ENCODE data around the gene DEFB132. TPM values are rescaled to one million over a fixed set of nuclear protein-coding genes. Genes with fewer than 3 reads are reported as not detected.

DEFB132 gene
- total and polyA plus RNA-seq, 2 experiments from 2014 or later, result not detected

- Histone ChIP-seq H3K9ac (no peak within 1 kb of the TSS), H3F3A (ENCODE audit: insufficient read depth) (no peaks in the 10 kb centered on the region), H2AFZ (no peak within 1 kb of the TSS), H3K4me3 (no peak within 1 kb of the TSS), H3K36me3 (ENCODE audit: low read depth) (no peaks in the 10 kb centered on the region), H3K27me3 (replicated peaks; ENCODE audit: insufficient read depth) (0 out of 2 replicates have a peak, but pooled peaks cover 4% of the 10 kb centered on the region), H3K4me2 (ENCODE audit: unreplicated experiment) (no peak within 1 kb of the TSS), H4K20me1 (ENCODE audit: insufficient read depth) (no peaks in the 10 kb centered on the region), H3K4me1 (ENCODE audit: insufficient read depth) (no peaks in the 10 kb centered on the region), H3K79me2 (ENCODE audit: insufficient read depth) (no peaks in the 10 kb centered on the region), H3K27ac (no peak within 1 kb of the TSS), H3K9me2 (ENCODE audit: insufficient read depth) (no peaks in the 10 kb centered on the region), H3K9me3 (ENCODE audit: low read depth) (no peaks in the 10 kb centered on the region)
- no peak for DNase-seq
- in situ Hi-C loops (cut with MboI), result no loop called here
- TF ChIP-seq EZH2 (IDR thresholded peaks at IDR 0.05; ENCODE audit: insufficient read depth, poor library complexity, severe bottlenecking) (no peak), EZH2phosphoT487 (IDR thresholded peaks at IDR 0.05; ENCODE audit: insufficient read depth, low read depth) (no peak)
- WGBS, 2 experiments (ENCODE audit: low coverage in 1 of 2, low lambda C conversion rate in 2 of 2, missing lambda C conversion rate in 2 of 2), result 12 to 13% methylated on average over 3 of the region's 3 CpGs
Observed at GRCh38 chr20:226958-227357, 30.6 kb upstream of the DEFB132 start, which contains the start of gene DEFB129. Gene DEFB129 (plus strand): TSS chr20:227258. CDS start chr20:227289, 31 bp downstream.

DNA sequence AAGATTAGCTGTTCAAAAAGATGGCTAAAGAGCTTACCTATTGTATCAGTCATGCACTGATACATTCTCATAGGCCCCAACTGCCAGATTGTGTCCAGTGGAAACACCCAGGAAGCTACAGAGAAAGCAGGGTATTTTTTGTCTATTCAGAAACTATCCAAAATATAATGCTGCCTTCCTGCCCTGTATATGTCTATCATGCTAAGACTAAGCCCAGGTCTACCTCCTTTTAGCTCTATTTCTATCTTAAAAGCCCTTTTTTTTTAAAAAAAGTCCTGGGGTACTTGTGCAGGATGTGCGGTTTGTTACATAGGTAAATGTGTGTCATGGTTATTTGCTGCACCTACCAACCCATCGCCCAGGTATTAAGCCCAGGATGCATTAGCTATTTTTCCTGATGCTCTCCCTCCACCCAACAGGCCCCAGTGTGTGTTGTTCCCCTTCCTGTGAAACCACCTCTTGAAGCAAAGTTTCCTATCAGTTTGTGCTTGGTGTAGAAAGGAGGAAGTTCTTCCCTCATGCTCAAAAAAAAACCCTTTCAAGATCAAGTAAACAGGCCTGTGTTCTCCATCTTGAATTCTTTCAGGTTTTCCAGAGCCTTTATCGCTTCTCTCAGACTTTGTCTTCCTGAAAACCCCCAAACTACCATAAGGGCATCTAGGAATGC lies 30.0 kb upstream of the DEFB132 start:
- WGBS, 2 experiments (ENCODE audit: low coverage in 1 of 2, low lambda C conversion rate in 2 of 2, missing lambda C conversion rate in 2 of 2), result 18 to 33% methylated on average over 3 of the region's 3 CpGs
- Histone ChIP-seq H4K20me1 (ENCODE audit: insufficient read depth) (no peaks in the 10 kb centered on the region), H3K9me3 (ENCODE audit: low read depth) (no peaks in the 10 kb centered on the region), H2AFZ (no peak overlapping the region), H3K27me3 (replicated peaks; ENCODE audit: insufficient read depth) (no peaks in the 10 kb centered on the region), H3K9ac (no peak overlapping the region), H3F3A (ENCODE audit: insufficient read depth) (no peaks in the 10 kb centered on the region), H3K79me2 (ENCODE audit: insufficient read depth) (no peaks in the 10 kb centered on the region), H3K4me1 (ENCODE audit: insufficient read depth) (no peaks in the 10 kb centered on the region), H3K36me3 (ENCODE audit: low read depth) (no peaks in the 10 kb centered on the region), H3K9me2 (ENCODE audit: insufficient read depth) (no peaks in the 10 kb centered on the region), H3K4me3 (no peak overlapping the region), H3K27ac (no peak overlapping the region), H3K4me2 (ENCODE audit: unreplicated experiment) (no peak overlapping the region)
- no peak for TF ChIP-seq EZH2 (IDR thresholded peaks at IDR 0.05; ENCODE audit: insufficient read depth, poor library complexity, severe bottlenecking)
- no peak for TF ChIP-seq EZH2phosphoT487 (IDR thresholded peaks at IDR 0.05; ENCODE audit: insufficient read depth, low read depth)
- in situ Hi-C loops (cut with MboI), result no loop called here
- DNase-seq, result no peak

DNA sequence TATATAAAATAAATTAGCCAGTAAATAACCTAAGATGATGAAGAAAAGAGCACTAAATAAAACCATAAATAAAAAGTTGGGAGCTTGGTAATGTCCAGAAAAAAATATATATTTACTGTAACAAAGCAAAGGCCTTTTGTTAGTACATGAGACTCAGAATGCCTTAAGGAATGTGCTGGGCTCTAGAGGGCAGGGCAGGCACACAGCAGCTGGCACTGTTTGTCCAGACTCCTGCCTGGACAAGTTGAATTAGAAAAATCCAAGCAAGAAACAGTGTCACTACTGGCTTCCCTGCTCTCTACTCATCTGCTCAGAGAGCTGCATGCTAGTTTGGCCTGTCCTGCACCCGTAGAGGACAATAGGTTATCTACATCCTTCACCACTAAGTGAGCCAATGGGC lies 21.6 kb upstream of the DEFB132 start:
- 33 to 36% methylated on average over 1 of the region's 1 CpG for WGBS, 2 experiments (ENCODE audit: low coverage in 1 of 2, low lambda C conversion rate in 2 of 2, missing lambda C conversion rate in 2 of 2)

DNA sequence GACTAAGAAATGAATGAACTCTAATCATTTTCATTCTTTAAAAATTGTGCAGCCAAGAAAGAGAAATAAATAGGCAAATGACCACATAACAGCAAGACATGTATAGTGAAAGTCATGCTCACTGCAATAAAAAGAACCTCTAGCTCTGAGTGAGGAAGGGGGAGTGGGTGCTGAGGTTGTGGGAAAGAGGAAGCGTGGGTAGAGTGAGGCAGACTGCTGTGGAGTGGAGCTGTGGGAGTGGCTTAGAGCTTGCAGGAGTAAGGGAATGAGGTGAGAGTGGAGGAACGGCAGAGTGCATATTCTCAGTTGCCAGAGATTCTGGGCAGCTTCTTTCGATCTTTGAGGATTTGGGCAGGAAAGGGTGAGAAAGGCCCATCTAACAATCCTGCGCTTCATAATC lies 20.0 kb upstream of the DEFB132 start:
- no peak for TF ChIP-seq EZH2phosphoT487 (IDR thresholded peaks at IDR 0.05; ENCODE audit: insufficient read depth, low read depth)
- TF ChIP-seq EZH2 (IDR thresholded peaks at IDR 0.05; ENCODE audit: insufficient read depth, poor library complexity, severe bottlenecking), result no peak
- Histone ChIP-seq H3K4me1 (ENCODE audit: insufficient read depth) (no peaks in the 10 kb centered on the region), H3K9me3 (ENCODE audit: low read depth) (no peaks in the 10 kb centered on the region), H3K27me3 (replicated peaks; ENCODE audit: insufficient read depth) (peaks cover 9% of the 10 kb centered on the region; the same call in 1 of the 2 replicates), H3K79me2 (ENCODE audit: insufficient read depth) (no peaks in the 10 kb centered on the region), H3K9ac (no peak overlapping the region), H3K4me3 (no peak overlapping the region), H3K9me2 (ENCODE audit: insufficient read depth) (no peaks in the 10 kb centered on the region), H2AFZ (no peak overlapping the region), H3K4me2 (ENCODE audit: unreplicated experiment) (no peak overlapping the region), H4K20me1 (ENCODE audit: insufficient read depth) (no peaks in the 10 kb centered on the region), H3K27ac (no peak overlapping the region), H3K36me3 (ENCODE audit: low read depth) (no peaks in the 10 kb centered on the region), H3F3A (ENCODE audit: insufficient read depth) (no peaks in the 10 kb centered on the region)
- 42 to 55% methylated on average over 4 of the region's 4 CpGs for WGBS, 2 experiments (ENCODE audit: low coverage in 1 of 2, low lambda C conversion rate in 2 of 2, missing lambda C conversion rate in 2 of 2)
- DNase-seq, result peak; percentile 1
- in situ Hi-C loops (cut with MboI), result no loop called here

More for the DNA sequence above, 21.6 kb upstream of the DEFB132 start:
- no peak overlapping the region for H3K9ac ChIP-seq
- 0 out of 2 replicates have a peak, but pooled peaks cover 5% of the 10 kb centered on the region for H3K27me3 ChIP-seq (replicated peaks; ENCODE audit: insufficient read depth)
- DNase-seq, result peak; percentile 22
- TF ChIP-seq EZH2 (IDR thresholded peaks at IDR 0.05; ENCODE audit: insufficient read depth, poor library complexity, severe bottlenecking), result no peak
- TF ChIP-seq EZH2phosphoT487 (IDR thresholded peaks at IDR 0.05; ENCODE audit: insufficient read depth, low read depth), result no peak
- H3K4me1 ChIP-seq (ENCODE audit: insufficient read depth), result no peaks in the 10 kb centered on the region
- in situ Hi-C loops (cut with MboI), result no loop called here
- H3K4me3 ChIP-seq, result no peak overlapping the region
- no peak overlapping the region for H3K4me2 ChIP-seq (ENCODE audit: unreplicated experiment)
- no peak overlapping the region for H2AFZ ChIP-seq
- H3K79me2 ChIP-seq (ENCODE audit: insufficient read depth), result no peaks in the 10 kb centered on the region
- no peaks in the 10 kb centered on the region for H3K36me3 ChIP-seq (ENCODE audit: low read depth)
- H3K9me3 ChIP-seq (ENCODE audit: low read depth), result no peaks in the 10 kb centered on the region
- no peaks in the 10 kb centered on the region for H4K20me1 ChIP-seq (ENCODE audit: insufficient read depth)
- H3K9me2 ChIP-seq (ENCODE audit: insufficient read depth), result no peaks in the 10 kb centered on the region
- H3F3A ChIP-seq (ENCODE audit: insufficient read depth), result no peaks in the 10 kb centered on the region
- H3K27ac ChIP-seq, result no peak overlapping the region
